ENCODE data around the gene NKAIN2.
"Not testable (repeated sequence)": the region's sequence is repeated elsewhere in the genome, so short reads cannot be mapped to it uniquely, and the experiment has no call there.

Gene NKAIN2

DNA sequence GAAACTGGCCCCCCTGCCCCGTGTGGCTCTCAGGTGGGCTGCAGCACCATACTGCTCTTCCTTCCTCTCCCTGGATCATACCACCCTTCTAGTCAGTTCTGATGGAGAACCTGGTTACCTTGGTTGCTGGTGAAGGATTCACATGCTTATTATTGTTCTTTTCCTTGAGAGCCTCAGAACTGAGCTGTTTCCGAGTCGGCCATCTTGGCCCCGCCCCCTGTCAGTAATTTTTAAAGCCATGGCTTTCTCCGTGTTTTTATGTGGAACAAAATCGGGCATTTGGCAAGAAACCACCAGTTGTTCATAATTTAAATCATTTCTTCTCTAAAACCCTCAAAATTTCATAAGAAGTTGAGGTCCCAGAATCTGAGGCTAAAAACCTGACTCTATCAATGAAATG, 493.8 kb downstream of the NKAIN2 start:
- DNase-seq (ENCODE audit: low read depth) = no peak
- no peak overlapping the region for H3K4me3 ChIP-seq (ENCODE audit: low read depth, low read length)
- TF ChIP-seq, protein P1, sequence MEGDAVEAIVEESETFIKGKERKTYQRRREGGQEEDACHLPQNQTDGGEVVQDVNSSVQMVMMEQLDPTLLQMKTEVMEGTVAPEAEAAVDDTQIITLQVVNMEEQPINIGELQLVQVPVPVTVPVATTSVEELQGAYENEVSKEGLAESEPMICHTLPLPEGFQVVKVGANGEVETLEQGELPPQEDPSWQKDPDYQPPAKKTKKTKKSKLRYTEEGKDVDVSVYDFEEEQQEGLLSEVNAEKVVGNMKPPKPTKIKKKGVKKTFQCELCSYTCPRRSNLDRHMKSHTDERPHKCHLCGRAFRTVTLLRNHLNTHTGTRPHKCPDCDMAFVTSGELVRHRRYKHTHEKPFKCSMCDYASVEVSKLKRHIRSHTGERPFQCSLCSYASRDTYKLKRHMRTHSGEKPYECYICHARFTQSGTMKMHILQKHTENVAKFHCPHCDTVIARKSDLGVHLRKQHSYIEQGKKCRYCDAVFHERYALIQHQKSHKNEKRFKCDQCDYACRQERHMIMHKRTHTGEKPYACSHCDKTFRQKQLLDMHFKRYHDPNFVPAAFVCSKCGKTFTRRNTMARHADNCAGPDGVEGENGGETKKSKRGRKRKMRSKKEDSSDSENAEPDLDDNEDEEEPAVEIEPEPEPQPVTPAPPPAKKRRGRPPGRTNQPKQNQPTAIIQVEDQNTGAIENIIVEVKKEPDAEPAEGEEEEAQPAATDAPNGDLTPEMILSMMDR (IDR thresholded peaks at IDR 0.05; ENCODE audit: insufficient read depth, low read depth, low read length, missing control alignments) = no peak

GRCh38 chr6:124298730-124299129, 495.1 kb downstream of the NKAIN2 start:
- DNase-seq (ENCODE audit: low read depth) = no peak
- no peak overlapping the region for H3K4me3 ChIP-seq (ENCODE audit: low read depth, low read length)
- TF ChIP-seq, protein P1 (IDR thresholded peaks at IDR 0.05; ENCODE audit: insufficient read depth, low read depth, low read length, missing control alignments) = no peak

GRCh38 chr6:124300907-124301306, 497.2 kb downstream of the NKAIN2 start:
- not testable (repeated sequence) for DNase-seq (ENCODE audit: low read depth); H3K4me3 ChIP-seq (ENCODE audit: low read depth, low read length)

DNA sequence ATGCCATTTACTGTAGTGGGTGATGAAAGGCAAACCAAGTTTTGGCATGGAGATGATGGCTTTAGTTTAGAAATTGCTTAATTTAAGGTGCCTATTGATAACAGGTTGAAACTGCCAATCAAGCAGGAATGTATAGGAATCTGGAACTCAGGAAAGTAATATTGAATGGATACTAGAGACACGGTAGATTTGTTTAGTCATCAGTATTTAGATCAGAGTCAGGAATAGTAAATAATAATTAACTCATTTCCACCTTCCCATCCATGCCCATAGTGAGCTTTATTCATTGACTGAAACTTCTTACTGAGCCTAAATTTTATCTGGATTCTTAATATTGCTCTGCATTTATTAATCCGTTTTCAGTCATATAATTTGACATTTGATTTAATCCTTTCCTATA, 500.3 kb downstream of the NKAIN2 start:
- no peak for DNase-seq (ENCODE audit: low read depth)
- TF ChIP-seq, protein P1 (IDR thresholded peaks at IDR 0.05; ENCODE audit: insufficient read depth, low read depth, low read length, missing control alignments) = no peak
- no peak overlapping the region for H3K4me3 ChIP-seq (ENCODE audit: low read depth, low read length)

- DNase-seq (ENCODE audit: low read depth) = no peak
- TF ChIP-seq, protein P1 (IDR thresholded peaks at IDR 0.05; ENCODE audit: insufficient read depth, low read depth, low read length, missing control alignments) = no peak
- no peak overlapping the region for H3K4me3 ChIP-seq (ENCODE audit: low read depth, low read length)
Measured at GRCh38 chr6:124310139-124310538, 506.5 kb downstream of the NKAIN2 start.

- H3K4me3 ChIP-seq (ENCODE audit: low read depth, low read length) = no peak overlapping the region
- TF ChIP-seq, protein P1 (IDR thresholded peaks at IDR 0.05; ENCODE audit: insufficient read depth, low read depth, low read length, missing control alignments) = no peak
- no peak for DNase-seq (ENCODE audit: low read depth)
Measured at GRCh38 chr6:124319410-124319809, 515.7 kb downstream of the NKAIN2 start.

DNA sequence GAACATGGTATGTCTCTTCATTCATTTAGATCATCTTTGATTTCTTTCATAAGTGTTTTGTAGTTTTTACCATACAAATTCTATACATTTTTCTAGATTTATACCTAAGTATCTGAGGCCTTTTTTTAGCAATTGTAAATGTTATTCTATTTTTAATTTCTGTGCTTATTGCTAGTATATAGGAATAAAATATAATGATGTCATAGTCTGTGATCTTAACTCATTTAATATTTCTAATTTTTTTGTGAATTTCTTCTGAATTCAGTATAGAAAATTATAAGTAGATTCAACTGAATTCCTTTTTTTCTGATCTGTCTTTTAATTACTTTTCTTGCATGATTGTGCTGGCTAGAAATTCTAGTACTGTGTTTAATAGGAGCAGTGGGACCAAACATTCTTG, 520.6 kb downstream of the NKAIN2 start:
- no peak overlapping the region for H3K4me3 ChIP-seq (ENCODE audit: low read depth, low read length)
- TF ChIP-seq, protein P1 (IDR thresholded peaks at IDR 0.05; ENCODE audit: insufficient read depth, low read depth, low read length, missing control alignments) = no peak
- no peak for DNase-seq (ENCODE audit: low read depth)

Data from GM12865 (cell line).